ENCODE measurements around the gene C4orf50.

The C4orf50 gene

GRCh38 chr4:6024313-6024960 is 6.2 kb upstream of the C4orf50 start:
- Histone ChIP-seq H3K9ac (no peak overlapping the region), H4K20me1 (peaks cover 0 to 5% (median 0%) of the 10 kb centered on the region in 11 experiments; a peak in 1 of 22 replicates), H3K4me3 (no peak overlapping the region), H3K9me3 (replicated peaks in 1 of 11) (no peaks in the 10 kb centered on the region), H3K4me1 (no peaks in the 10 kb centered on the region), H3K27me3 (no peaks in the 10 kb centered on the region), H3K27ac (no peak overlapping the region), H3K4me2 (no peak overlapping the region), H3K36me3 (no peaks in the 10 kb centered on the region)
- no peak for TF ChIP-seq Cebpa-rat (IDR thresholded peaks at IDR 0.05)

GRCh38 chr4:6023731-6024130 is 5.5 kb upstream of the C4orf50 start:
- Histone ChIP-seq H3K4me3 (no peak overlapping the region), H3K9ac (no peak overlapping the region), H3K36me3 (no peaks in the 10 kb centered on the region), H4K20me1 (peaks cover 0 to 5% (median 0%) of the 10 kb centered on the region in 11 experiments; a peak in 1 of 22 replicates), H3K27ac (no peak overlapping the region), H3K27me3 (no peaks in the 10 kb centered on the region), H3K9me3 (replicated peaks in 1 of 11) (no peaks in the 10 kb centered on the region), H3K4me2 (no peak overlapping the region), H3K4me1 (no peaks in the 10 kb centered on the region)
- TF ChIP-seq Cebpa-rat (IDR thresholded peaks at IDR 0.05): no peak

- TF ChIP-seq Cebpa-rat (IDR thresholded peaks at IDR 0.05): no peak
- Histone ChIP-seq H3K4me2 (no peak overlapping the region), H3K36me3 (no peaks in the 10 kb centered on the region)
These were observed 4.5 kb upstream of the C4orf50 start for GRCh38 chr4:6022607-6023288.

GRCh38 chr4:6021831-6022606 is 3.8 kb upstream of the C4orf50 start:
- Histone ChIP-seq H3K4me2 (no peak overlapping the region), H3K9ac (no peak overlapping the region), H3K4me1 (no peaks in the 10 kb centered on the region), H3K27me3 (no peaks in the 10 kb centered on the region), H3K9me3 (replicated peaks in 1 of 11) (no peaks in the 10 kb centered on the region), H3K27ac (no peak overlapping the region), H3K36me3 (no peaks in the 10 kb centered on the region), H4K20me1 (peaks cover 0 to 5% (median 0%) of the 10 kb centered on the region in 11 experiments; a peak in 1 of 22 replicates), H3K4me3 (no peak overlapping the region)
- no peak for TF ChIP-seq Cebpa-rat (IDR thresholded peaks at IDR 0.05)

More at GRCh38 chr4:6022607-6023288, 4.5 kb upstream of the C4orf50 start:
- no peaks in the 10 kb centered on the region for H3K4me1 ChIP-seq
- no peak overlapping the region for H3K4me3 ChIP-seq
- H3K9me3 ChIP-seq (replicated peaks in 1 of 11): no peaks in the 10 kb centered on the region
- H3K27ac ChIP-seq: no peak overlapping the region
- H3K9ac ChIP-seq: no peak overlapping the region
- no peaks in the 10 kb centered on the region for H3K27me3 ChIP-seq
- H4K20me1 ChIP-seq: peaks cover 0 to 5% (median 0%) of the 10 kb centered on the region in 11 experiments; a peak in 1 of 22 replicates

GRCh38 chr4:6020613-6021012 is 2.4 kb upstream of the C4orf50 start:
- Histone ChIP-seq H3K9ac (no peak overlapping the region), H3K4me1 (no peaks in the 10 kb centered on the region)

GRCh38 chr4:6019316-6020263 is 1.4 kb upstream of the C4orf50 start:
- no peaks in the 10 kb centered on the region for H3K4me1 ChIP-seq
- no peak overlapping the region for H3K4me2 ChIP-seq

More at GRCh38 chr4:6020613-6021012, 2.4 kb upstream of the C4orf50 start:
- H3K9me3 ChIP-seq (replicated peaks in 1 of 11): no peaks in the 10 kb centered on the region
- H3K4me3 ChIP-seq: no peak overlapping the region
- H4K20me1 ChIP-seq: peaks cover 0 to 5% (median 0%) of the 10 kb centered on the region in 11 experiments; a peak in 1 of 22 replicates
- H3K36me3 ChIP-seq: no peaks in the 10 kb centered on the region
- H3K27me3 ChIP-seq: no peaks in the 10 kb centered on the region
- H3K27ac ChIP-seq: no peak overlapping the region
- H3K4me2 ChIP-seq: no peak overlapping the region
- TF ChIP-seq Cebpa-rat (IDR thresholded peaks at IDR 0.05): no peak

GRCh38 chr4:6017800-6018199 is 431 bp downstream of the C4orf50 start:
- no peaks in the 10 kb centered on the region for H3K27me3 ChIP-seq
- no peak overlapping the region for H3K4me3 ChIP-seq
- H4K20me1 ChIP-seq: no peaks in the 10 kb centered on the region
- no peaks in the 10 kb centered on the region for H3K9me3 ChIP-seq (replicated peaks in 1 of 11)
- H3K27ac ChIP-seq: no peak overlapping the region
- no peak overlapping the region for H3K9ac ChIP-seq
- TF ChIP-seq Cebpa-rat (IDR thresholded peaks at IDR 0.05): no peak
- H3K4me2 ChIP-seq: no peak overlapping the region
- no peaks in the 10 kb centered on the region for H3K4me1 ChIP-seq
- H3K36me3 ChIP-seq: no peaks in the 10 kb centered on the region

More at GRCh38 chr4:6019316-6020263, 1.4 kb upstream of the C4orf50 start:
- Histone ChIP-seq H3K27ac (no peak overlapping the region), H3K36me3 (no peaks in the 10 kb centered on the region), H3K4me3 (no peak overlapping the region), H4K20me1 (peaks cover 0 to 5% (median 0%) of the 10 kb centered on the region in 11 experiments; a peak in 1 of 22 replicates), H3K9ac (no peak overlapping the region), H3K9me3 (replicated peaks in 1 of 11) (no peaks in the 10 kb centered on the region), H3K27me3 (no peaks in the 10 kb centered on the region)
- TF ChIP-seq Cebpa-rat (IDR thresholded peaks at IDR 0.05): no peak

- H3K27me3 ChIP-seq: no peaks in the 10 kb centered on the region
- no peak for TF ChIP-seq Cebpa-rat (IDR thresholded peaks at IDR 0.05)
These were observed 1.2 kb downstream of the C4orf50 start for GRCh38 chr4:6017030-6017429.

More at GRCh38 chr4:6017030-6017429, 1.2 kb downstream of the C4orf50 start:
- Histone ChIP-seq H3K9me3 (replicated peaks in 1 of 11) (no peaks in the 10 kb centered on the region), H3K4me2 (no peak overlapping the region), H3K4me3 (no peak overlapping the region), H4K20me1 (no peaks in the 10 kb centered on the region), H3K27ac (no peak overlapping the region), H3K4me1 (peaks cover 0 to 4% (median under 1%) of the 10 kb centered on the region in 10 experiments; a peak in 8 of 20 replicates), H3K36me3 (no peaks in the 10 kb centered on the region), H3K9ac (no peak overlapping the region)

Measured in BLaER1 treated with 17β-estradiol and CSF1 and Interleukin-3, amounts not matched to agents 10 nM and 100 nM (cell line).